Heart left ventricle (tissue), 13 donors: ENCODE measurements around the gene ATP6V0C.

Experiments used
- CTCF ChIP-seq, 12 donors: fragments of 200-600 bp; sonication (generic) in 4 of 12; IDR thresholded peaks; one replicate each; pipeline versions ENCODE4 v1.5.0 to v1.8.0; 2018 to 2022; ENCODE audit warnings: antibody characterized with exemption in 12 of 12, mild to moderate bottlenecking in 5 of 12
- POLR2A ChIP-seq, 2 donors: fragments of 450-650 bp; IDR thresholded peaks; one replicate each; pipeline ENCODE4 v1.6.1; 2017; ENCODE audit warnings: antibody characterized with exemption in 2 of 2, mild to moderate bottlenecking in 2 of 2, moderate library complexity in 2 of 2
- donor health status: ischemic (EF 13 %, LVEDD 7.1; RV severe dilation, severe dysfunction).
- donor health status: DM: no; HTN: yes; CAD: no.
- donor health status: DM: no; HTN: no; CAD: no.
- donor health status: ischemic (EF 25% LVEDD 6.9; RV normal size, moderate dysfunction).
- donor health status: ischemic (EF 25% LVEDD 5.7; RV mildly dilated, moderate dysfunction).
- donor health status: ischemic (EF 35%, LVEDD 5.7; RV mildly dilated, moderate dysfunction).
- donor health status: nonischemic (EF 11% LVEDD 7.7; RV severe dilation, severe dysfunction).
- donor health status: DM: yes; HTN: yes; CAD: no.
- donor health status: PGD.
- donor health status: ischemic (EF 29% LVEDD 5.4; RV normal size, mild dysfunction).
- donor health status: nonischemic (EF 23%, LVEDD 6.1; RV moderate dilation, normal function).

GRCh38 chr16:2535625-2536013, 21.9 kb downstream of the ATP6V0C start:
- TF ChIP-seq CTCF (IDR thresholded peaks at IDR 0.05), result no peak
- TF ChIP-seq POLR2A (IDR thresholded peaks at IDR 0.05), result no peak
